WTC11 (cell line): ENCODE measurements around the gene SPRR1A. TPM values are rescaled to one million over a fixed set of nuclear protein-coding genes. Genes with fewer than 3 reads are reported as not detected.

Experiments used
- ATAC-seq: fragments of 200-7000 bp; cut with Tn5 transposase; 2 replicates; pipeline ENCODE4 v1.10.0; 2021; ENCODE audit warnings: mild to moderate bottlenecking, moderate library complexity
- CTCF ChIA-PET: fragments of 300-600 bp; sonication (Branson Sonifier 250); formaldehyde crosslinking; loops from one replicate; lab custom pipeline; 2021; ENCODE audit warnings: antibody characterized with exemption; lab: Charles Lee
- POLR2A ChIA-PET: fragments of 350-600 bp; sonication (Branson Sonifier 250); formaldehyde crosslinking; loops from one replicate; lab custom pipeline; 2021; ENCODE audit warnings: antibody characterized with exemption; lab: Charles Lee
- DNase-seq: peaks from one replicate; pipeline ENCODE4 v3.0.0; 2021; ENCODE audit warnings: low spot score
- H3K27ac Mint-ChIP-seq: 2 replicates; pipeline ENCODE4 v1.8.0; 2021; ENCODE audit warnings: mixed read lengths
- H3K27me3 Mint-ChIP-seq: 2 replicates; pipeline ENCODE4 v1.8.0; 2021; ENCODE audit warnings: low read depth, mild to moderate bottlenecking, moderate library complexity, mixed read lengths
- H3K36me3 Mint-ChIP-seq: 2 replicates; pipeline ENCODE4 v1.8.0; 2021; ENCODE audit warnings: mixed read lengths
- H3K4me1 Mint-ChIP-seq: 2 replicates; pipeline ENCODE4 v1.8.0; 2022; ENCODE audit warnings: mixed read lengths
- H3K4me3 Mint-ChIP-seq: 2 replicates; pipeline ENCODE4 v1.8.0; 2021; ENCODE audit warnings: mild to moderate bottlenecking, moderate library complexity, mixed read lengths
- H3K9me3 Mint-ChIP-seq: 2 replicates; pipeline ENCODE4 v1.8.0; 2021; ENCODE audit warnings: mixed read lengths
- CREB1 ChIP-seq: sonication (generic); formaldehyde crosslinking; IDR thresholded peaks from 2 replicates; pipeline ENCODE4 v1.8.0; 2023; ENCODE audit warnings: mild to moderate bottlenecking, missing genetic modification reagents
- E2F1 ChIP-seq: sonication (generic); formaldehyde crosslinking; IDR thresholded peaks from 2 replicates; pipeline ENCODE4 v1.8.0; 2022; ENCODE audit warnings: mild to moderate bottlenecking, missing genetic modification reagents
- E2F4 ChIP-seq: sonication (generic); formaldehyde crosslinking; IDR thresholded peaks from 2 replicates; pipeline ENCODE4 v1.8.1; 2022; ENCODE audit warnings: low read depth, mild to moderate bottlenecking, moderate library complexity, missing genetic modification reagents, borderline replicate concordance
- EMX1 ChIP-seq: fragments of 250-450 bp; sonication (Bioruptor Pico); IDR thresholded peaks from 2 replicates; pipeline ENCODE4 v1.8.0; 2021; ENCODE audit warnings: mild to moderate bottlenecking
- ERG ChIP-seq: fragments of 250-450 bp; sonication (Bioruptor Pico); IDR thresholded peaks from 2 replicates; pipeline ENCODE4 v1.8.0; 2021; ENCODE audit warnings: mild to moderate bottlenecking
- FOXP1 ChIP-seq: sonication (generic); formaldehyde crosslinking; IDR thresholded peaks from 2 replicates; pipeline ENCODE4 v1.8.0; 2022; ENCODE audit warnings: missing genetic modification reagents, mild to moderate bottlenecking, moderate library complexity, borderline replicate concordance
- GRHL2 ChIP-seq: fragments of 250-450 bp; sonication (Bioruptor Pico); IDR thresholded peaks from 2 replicates; pipeline ENCODE4 v1.8.0; 2022; ENCODE audit warnings: mild to moderate bottlenecking, moderate library complexity; ENCODE audit not compliant: insufficient replicate concordance, severe bottlenecking
- JAZF1 ChIP-seq: fragments of 250-450 bp; sonication (Bioruptor Pico); IDR thresholded peaks from 2 replicates; pipeline ENCODE4 v1.9.0; 2021; ENCODE audit warnings: moderate library complexity, mild to moderate bottlenecking, inconsistent platforms
- NFE2L1 ChIP-seq: sonication (generic); formaldehyde crosslinking; IDR thresholded peaks from 2 replicates; pipeline ENCODE4 v1.8.1; 2023; ENCODE audit warnings: missing genetic modification reagents
- OVOL2 ChIP-seq: fragments of 250-450 bp; sonication (Bioruptor Pico); IDR thresholded peaks from 2 replicates; pipeline ENCODE4 v1.9.0; 2021; ENCODE audit warnings: mild to moderate bottlenecking, borderline replicate concordance
- PREB ChIP-seq: sonication (generic); formaldehyde crosslinking; IDR thresholded peaks from 2 replicates; pipeline ENCODE4 v1.8.1; 2022; ENCODE audit warnings: mild to moderate bottlenecking, missing genetic modification reagents, moderate library complexity, borderline replicate concordance
- RELA ChIP-seq: sonication (generic); formaldehyde crosslinking; IDR thresholded peaks from 2 replicates; pipeline ENCODE4 v1.8.1; 2022; ENCODE audit warnings: missing genetic modification reagents, mild to moderate bottlenecking, borderline replicate concordance
- TCF7 ChIP-seq: sonication (generic); formaldehyde crosslinking; IDR thresholded peaks from 2 replicates; pipeline ENCODE4 v1.8.0; 2022; ENCODE audit warnings: mild to moderate bottlenecking, low read depth, missing genetic modification reagents, moderate library complexity
- ZNF263 ChIP-seq: sonication (generic); formaldehyde crosslinking; IDR thresholded peaks from 2 replicates; pipeline ENCODE4 v1.8.1; 2022; ENCODE audit warnings: low read depth, mild to moderate bottlenecking, moderate library complexity, missing genetic modification reagents
- ZNF416 ChIP-seq: fragments of 250-450 bp; sonication (Bioruptor Pico); IDR thresholded peaks from 2 replicates; pipeline ENCODE4 v1.9.0; 2021; ENCODE audit warnings: mild to moderate bottlenecking, inconsistent platforms
- ZSCAN18 ChIP-seq: fragments of 250-450 bp; sonication (Bioruptor Pico); IDR thresholded peaks from 2 replicates; pipeline ENCODE4 v2.1.2; 2022; ENCODE audit warnings: mild to moderate bottlenecking, moderate library complexity
- total RNA-seq: library from RNA; stranded (reverse); gene quantifications from 3 replicates; pipeline ENCODE4 v1.2.3, GENCODE V29; 2021
- TF ChIP-seq, protein P1 (sequence below): fragments of 250-450 bp; sonication (Bioruptor Pico); IDR thresholded peaks from 2 replicates; pipeline ENCODE4 v1.9.0; 2021; ENCODE audit warnings: moderate library complexity, mild to moderate bottlenecking, inconsistent platforms, borderline replicate concordance
- TF ChIP-seq, protein P2 (sequence below): sonication (generic); formaldehyde crosslinking; IDR thresholded peaks from 2 replicates; pipeline ENCODE4 v1.8.1; 2023; ENCODE audit warnings: mild to moderate bottlenecking, missing genetic modification reagents
- TF ChIP-seq, protein P3 (sequence below): sonication (generic); formaldehyde crosslinking; IDR thresholded peaks from 2 replicates; pipeline ENCODE4 v1.8.0; 2023; ENCODE audit warnings: mild to moderate bottlenecking, missing genetic modification reagents
- TF ChIP-seq, protein P4 (sequence below): fragments of 200-600 bp; IDR thresholded peaks from 2 replicates; pipeline ENCODE4 v1.8.0; 2022; ENCODE audit warnings: antibody characterized with exemption

Gene SPRR1A
- total RNA-seq, 1 experiment from 2014 or later: not detected

DNA sequence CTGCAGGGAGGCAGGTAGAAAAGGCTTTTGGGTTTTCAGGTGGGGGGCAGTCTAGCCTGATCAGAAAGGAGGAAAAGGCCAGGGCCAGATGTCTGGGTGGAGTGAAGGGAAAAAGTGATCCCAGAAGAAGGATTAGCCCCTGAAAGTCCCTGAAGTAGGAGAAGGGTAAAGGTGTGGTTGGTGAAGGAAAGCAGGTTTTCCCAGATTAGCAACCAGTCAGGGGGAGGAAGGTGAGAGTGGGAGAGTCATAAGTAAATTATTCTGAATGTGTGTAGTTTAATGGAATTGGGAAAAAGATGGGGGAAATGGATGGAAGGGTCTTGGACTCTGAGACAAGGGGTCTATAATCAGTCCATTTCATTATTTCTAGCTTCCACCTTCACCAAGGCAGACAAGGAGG, 647 bp upstream of the SPRR1A start:
- ChIA-PET POLR2A (no interaction called here), CTCF (interaction anchor here (1.3 kb wide), 1 partner anchor 209 kb away, joined by 4 read pairs; no protein-coding TSS in a partner anchor)
- ATAC-seq (no peak), DNase-seq (no peak)
- Mint-ChIP-seq H3K27me3 (peaks cover 23% of the 10 kb centered on the region), H3K36me3 (no peaks in the 10 kb centered on the region), H3K9me3 (no peaks in the 10 kb centered on the region), H3K4me1 (0 out of 2 replicates have a peak, but pooled peaks cover 7% of the 10 kb centered on the region), H3K27ac (no peak overlapping the region), H3K4me3 (no peak overlapping the region)
- TF ChIP-seq CREB1 (CRISPR knock-in tag) (no peak), PREB (CRISPR knock-in tag) (no peak), ERG (no peak), E2F1 (CRISPR knock-in tag) (no peak), NFE2L1 (no peak), ZNF263 (CRISPR knock-in tag) (no peak), FOXP1 (no peak), OVOL2 (CRISPR knock-in tag) (no peak), ZNF416 (CRISPR knock-in tag) (no peak), JAZF1 (CRISPR knock-in tag) (no peak), E2F4 (CRISPR knock-in tag) (no peak)
- TF ChIP-seq, protein P1, sequence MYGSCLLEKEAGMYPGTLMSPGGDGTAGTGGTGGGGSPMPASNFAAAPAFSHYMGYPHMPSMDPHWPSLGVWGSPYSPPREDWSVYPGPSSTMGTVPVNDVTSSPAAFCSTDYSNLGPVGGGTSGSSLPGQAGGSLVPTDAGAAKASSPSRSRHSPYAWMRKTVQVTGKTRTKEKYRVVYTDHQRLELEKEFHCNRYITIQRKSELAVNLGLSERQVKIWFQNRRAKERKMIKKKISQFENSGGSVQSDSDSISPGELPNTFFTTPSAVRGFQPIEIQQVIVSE: no peak

GRCh38 chr1:152986578-152986977, 2.7 kb downstream of the SPRR1A start:
- ChIA-PET POLR2A (no interaction called here), CTCF (no interaction called here)
- H3K27me3 Mint-ChIP-seq: peaks cover 10% of the 10 kb centered on the region; the same call in 1 of the 2 replicates
- no peak for DNase-seq
- no peak overlapping the region for H3K4me3 Mint-ChIP-seq
- no peak for ATAC-seq
- 0 out of 2 replicates have a peak, but pooled peaks cover 4% of the 10 kb centered on the region for H3K4me1 Mint-ChIP-seq
- H3K9me3 Mint-ChIP-seq: no peaks in the 10 kb centered on the region
- H3K36me3 Mint-ChIP-seq: no peaks in the 10 kb centered on the region
- H3K27ac Mint-ChIP-seq: no peak overlapping the region
- no peak for TF ChIP-seq RELA (CRISPR knock-in tag)
- no peak for TF ChIP-seq OVOL2 (CRISPR knock-in tag)
- no peak for TF ChIP-seq GRHL2 (CRISPR knock-in tag)
- TF ChIP-seq, protein P2, sequence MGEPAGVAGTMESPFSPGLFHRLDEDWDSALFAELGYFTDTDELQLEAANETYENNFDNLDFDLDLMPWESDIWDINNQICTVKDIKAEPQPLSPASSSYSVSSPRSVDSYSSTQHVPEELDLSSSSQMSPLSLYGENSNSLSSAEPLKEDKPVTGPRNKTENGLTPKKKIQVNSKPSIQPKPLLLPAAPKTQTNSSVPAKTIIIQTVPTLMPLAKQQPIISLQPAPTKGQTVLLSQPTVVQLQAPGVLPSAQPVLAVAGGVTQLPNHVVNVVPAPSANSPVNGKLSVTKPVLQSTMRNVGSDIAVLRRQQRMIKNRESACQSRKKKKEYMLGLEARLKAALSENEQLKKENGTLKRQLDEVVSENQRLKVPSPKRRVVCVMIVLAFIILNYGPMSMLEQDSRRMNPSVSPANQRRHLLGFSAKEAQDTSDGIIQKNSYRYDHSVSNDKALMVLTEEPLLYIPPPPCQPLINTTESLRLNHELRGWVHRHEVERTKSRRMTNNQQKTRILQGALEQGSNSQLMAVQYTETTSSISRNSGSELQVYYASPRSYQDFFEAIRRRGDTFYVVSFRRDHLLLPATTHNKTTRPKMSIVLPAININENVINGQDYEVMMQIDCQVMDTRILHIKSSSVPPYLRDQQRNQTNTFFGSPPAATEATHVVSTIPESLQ (CRISPR knock-in tag): no peak
- TF ChIP-seq ZSCAN18 (CRISPR knock-in tag): no peak
- TF ChIP-seq, protein P3, sequence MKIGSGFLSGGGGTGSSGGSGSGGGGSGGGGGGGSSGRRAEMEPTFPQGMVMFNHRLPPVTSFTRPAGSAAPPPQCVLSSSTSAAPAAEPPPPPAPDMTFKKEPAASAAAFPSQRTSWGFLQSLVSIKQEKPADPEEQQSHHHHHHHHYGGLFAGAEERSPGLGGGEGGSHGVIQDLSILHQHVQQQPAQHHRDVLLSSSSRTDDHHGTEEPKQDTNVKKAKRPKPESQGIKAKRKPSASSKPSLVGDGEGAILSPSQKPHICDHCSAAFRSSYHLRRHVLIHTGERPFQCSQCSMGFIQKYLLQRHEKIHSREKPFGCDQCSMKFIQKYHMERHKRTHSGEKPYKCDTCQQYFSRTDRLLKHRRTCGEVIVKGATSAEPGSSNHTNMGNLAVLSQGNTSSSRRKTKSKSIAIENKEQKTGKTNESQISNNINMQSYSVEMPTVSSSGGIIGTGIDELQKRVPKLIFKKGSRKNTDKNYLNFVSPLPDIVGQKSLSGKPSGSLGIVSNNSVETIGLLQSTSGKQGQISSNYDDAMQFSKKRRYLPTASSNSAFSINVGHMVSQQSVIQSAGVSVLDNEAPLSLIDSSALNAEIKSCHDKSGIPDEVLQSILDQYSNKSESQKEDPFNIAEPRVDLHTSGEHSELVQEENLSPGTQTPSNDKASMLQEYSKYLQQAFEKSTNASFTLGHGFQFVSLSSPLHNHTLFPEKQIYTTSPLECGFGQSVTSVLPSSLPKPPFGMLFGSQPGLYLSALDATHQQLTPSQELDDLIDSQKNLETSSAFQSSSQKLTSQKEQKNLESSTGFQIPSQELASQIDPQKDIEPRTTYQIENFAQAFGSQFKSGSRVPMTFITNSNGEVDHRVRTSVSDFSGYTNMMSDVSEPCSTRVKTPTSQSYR: no peak
- no peak for TF ChIP-seq EMX1 (CRISPR knock-in tag)
- no peak for TF ChIP-seq E2F4 (CRISPR knock-in tag)
- TF ChIP-seq, protein P4, sequence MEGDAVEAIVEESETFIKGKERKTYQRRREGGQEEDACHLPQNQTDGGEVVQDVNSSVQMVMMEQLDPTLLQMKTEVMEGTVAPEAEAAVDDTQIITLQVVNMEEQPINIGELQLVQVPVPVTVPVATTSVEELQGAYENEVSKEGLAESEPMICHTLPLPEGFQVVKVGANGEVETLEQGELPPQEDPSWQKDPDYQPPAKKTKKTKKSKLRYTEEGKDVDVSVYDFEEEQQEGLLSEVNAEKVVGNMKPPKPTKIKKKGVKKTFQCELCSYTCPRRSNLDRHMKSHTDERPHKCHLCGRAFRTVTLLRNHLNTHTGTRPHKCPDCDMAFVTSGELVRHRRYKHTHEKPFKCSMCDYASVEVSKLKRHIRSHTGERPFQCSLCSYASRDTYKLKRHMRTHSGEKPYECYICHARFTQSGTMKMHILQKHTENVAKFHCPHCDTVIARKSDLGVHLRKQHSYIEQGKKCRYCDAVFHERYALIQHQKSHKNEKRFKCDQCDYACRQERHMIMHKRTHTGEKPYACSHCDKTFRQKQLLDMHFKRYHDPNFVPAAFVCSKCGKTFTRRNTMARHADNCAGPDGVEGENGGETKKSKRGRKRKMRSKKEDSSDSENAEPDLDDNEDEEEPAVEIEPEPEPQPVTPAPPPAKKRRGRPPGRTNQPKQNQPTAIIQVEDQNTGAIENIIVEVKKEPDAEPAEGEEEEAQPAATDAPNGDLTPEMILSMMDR: no peak
- no peak for TF ChIP-seq TCF7 (CRISPR knock-in tag)
